GM12873 (cell line): ENCODE data around the gene HOXC5.

Source experiments
- CTCF ChIP-seq: IDR thresholded peaks from 2 replicates; pipeline ENCODE4 v1.5.1; 2012; ENCODE audit warnings: low read depth, mild to moderate bottlenecking, moderate library complexity, low read length, control low read depth; ENCODE audit not compliant: insufficient read depth; ENCODE audit errors: missing control alignments

Gene HOXC5

GRCh38 chr12:54056110-54056509 is 23.3 kb downstream of the HOXC5 start:
- no peak for TF ChIP-seq CTCF

GRCh38 chr12:54058128-54058768 is 25.4 kb downstream of the HOXC5 start:
- TF ChIP-seq CTCF, result no peak

GRCh38 chr12:54059668-54060067 is 26.8 kb downstream of the HOXC5 start:
- TF ChIP-seq CTCF, result no peak

- no peak for TF ChIP-seq CTCF
These were observed 27.5 kb downstream of the HOXC5 start for GRCh38 chr12:54060174-54060974.

GRCh38 chr12:54060975-54061778 is 28.3 kb downstream of the HOXC5 start:
- no peak for TF ChIP-seq CTCF

- no peak for TF ChIP-seq CTCF
These were observed 32.8 kb downstream of the HOXC5 start for GRCh38 chr12:54065677-54066076.

- TF ChIP-seq CTCF, result no peak
These were observed 33.6 kb downstream of the HOXC5 start for GRCh38 chr12:54066408-54066807.
